PC-9 (cell line): ENCODE results near the gene MAP4K4.

ENCODE experiments used
- CTCF ChIP-seq: fragments of 200-600 bp; sonication (generic); conservative IDR thresholded peaks from 2 replicates; pipeline ENCODE4 v1.6.1; 2017; ENCODE audit warnings: mixed run types, antibody characterized with exemption, mild to moderate bottlenecking, moderate library complexity
- EZH2 ChIP-seq: fragments of 200-600 bp; sonication (generic); IDR thresholded peaks from 2 replicates; pipeline ENCODE4 v1.8.0; 2017; ENCODE audit warnings: antibody characterized with exemption, low read depth

- TF ChIP-seq CTCF (no peak), EZH2 (no peak)
Measured at GRCh38 chr2:101909760-101910159, 212.3 kb downstream of the MAP4K4 start.
